ENCODE measurements around the gene CASP2.

Gene CASP2

GRCh38 chr7:143343596-143343995 is 55.4 kb downstream of the CASP2 start:
- no peak for DNase-seq

- no peak for DNase-seq
These were observed 57.3 kb downstream of the CASP2 start for GRCh38 chr7:143345428-143345900.

GRCh38 chr7:143346018-143346417 is 57.9 kb downstream of the CASP2 start:
- DNase-seq: no peak

- DNase-seq: no peak
These were observed 59.8 kb downstream of the CASP2 start for GRCh38 chr7:143347950-143348349.

- DNase-seq: no peak
These were observed 62.9 kb downstream of the CASP2 start for GRCh38 chr7:143351060-143351459.

GRCh38 chr7:143351574-143351973 is 63.4 kb downstream of the CASP2 start:
- DNase-seq: no peak

GRCh38 chr7:143352531-143353002 is 64.4 kb downstream of the CASP2 start:
- DNase-seq: no peak

- no peak for DNase-seq
These were observed 66.2 kb downstream of the CASP2 start for GRCh38 chr7:143354376-143354775.

- DNase-seq: no peak
These were observed 66.8 kb downstream of the CASP2 start for GRCh38 chr7:143354965-143355364.

- no peak for DNase-seq
These were observed 67.6 kb downstream of the CASP2 start for GRCh38 chr7:143355450-143356385.

GRCh38 chr7:143356414-143357050 is 68.4 kb downstream of the CASP2 start:
- DNase-seq: no peak

All from Kasumi-1 (cell line).